Activated CD4-positive, alpha-beta T cell treated with anti-CD3 and anti-CD28 coated beads for 24 hours (primary cell): Measurements from ENCODE around the gene ASB2.

Source experiments
- DNase-seq, 2 donors: peaks; one replicate each; pipeline ENCODE4 v3.0.0-alpha.2; 2020; ENCODE audit warnings: low read depth in 2 of 2

ASB2 gene

GRCh38 chr14:93906341-93907329, 69.7 kb downstream of the ASB2 start:
- peak; percentile 27 to 54 for DNase-seq

GRCh38 chr14:93905623-93906022, 70.7 kb downstream of the ASB2 start:
- DNase-seq = no peak

GRCh38 chr14:93903342-93904184, 72.8 kb downstream of the ASB2 start:
- no peak for DNase-seq

- no peak for DNase-seq
Observed at GRCh38 chr14:93902619-93903307, 73.6 kb downstream of the ASB2 start.

GRCh38 chr14:93901813-93902212, 74.6 kb downstream of the ASB2 start:
- DNase-seq = no peak

GRCh38 chr14:93898731-93899130, 77.6 kb downstream of the ASB2 start:
- DNase-seq = no peak

GRCh38 chr14:93898081-93898611, 78.2 kb downstream of the ASB2 start:
- no peak for DNase-seq

- DNase-seq = no peak
Observed at GRCh38 chr14:93897476-93897845, 78.9 kb downstream of the ASB2 start.

GRCh38 chr14:93895023-93895604, 81.3 kb downstream of the ASB2 start:
- no peak for DNase-seq

GRCh38 chr14:93893661-93894261, 82.6 kb downstream of the ASB2 start:
- no peak for DNase-seq

- peak; percentile 54 to 73 for DNase-seq
Observed at GRCh38 chr14:93892923-93893558, 83.3 kb downstream of the ASB2 start.

- no peak for DNase-seq
Observed at GRCh38 chr14:93892505-93892839, 83.9 kb downstream of the ASB2 start.

- DNase-seq = no peak
Observed at GRCh38 chr14:93891756-93892504, 84.4 kb downstream of the ASB2 start.

- no peak for DNase-seq
Observed at GRCh38 chr14:93889739-93890483, 86.5 kb downstream of the ASB2 start.

GRCh38 chr14:93888995-93889394, 87.4 kb downstream of the ASB2 start:
- DNase-seq = no peak

- DNase-seq = no peak
Observed at GRCh38 chr14:93884950-93885349, 91.4 kb downstream of the ASB2 start.
